GM21526 (cell line): Measurements from ENCODE around the gene SDK1.

Source experiments
- ATAC-seq: cut with Tn5 transposase; IDR thresholded peaks from one replicate; pipeline ENCODE4 v1.9.1; 2021; ENCODE audit warnings: moderate library complexity; ENCODE audit not compliant: unreplicated experiment, low FRiP score

SDK1 gene

DNA sequence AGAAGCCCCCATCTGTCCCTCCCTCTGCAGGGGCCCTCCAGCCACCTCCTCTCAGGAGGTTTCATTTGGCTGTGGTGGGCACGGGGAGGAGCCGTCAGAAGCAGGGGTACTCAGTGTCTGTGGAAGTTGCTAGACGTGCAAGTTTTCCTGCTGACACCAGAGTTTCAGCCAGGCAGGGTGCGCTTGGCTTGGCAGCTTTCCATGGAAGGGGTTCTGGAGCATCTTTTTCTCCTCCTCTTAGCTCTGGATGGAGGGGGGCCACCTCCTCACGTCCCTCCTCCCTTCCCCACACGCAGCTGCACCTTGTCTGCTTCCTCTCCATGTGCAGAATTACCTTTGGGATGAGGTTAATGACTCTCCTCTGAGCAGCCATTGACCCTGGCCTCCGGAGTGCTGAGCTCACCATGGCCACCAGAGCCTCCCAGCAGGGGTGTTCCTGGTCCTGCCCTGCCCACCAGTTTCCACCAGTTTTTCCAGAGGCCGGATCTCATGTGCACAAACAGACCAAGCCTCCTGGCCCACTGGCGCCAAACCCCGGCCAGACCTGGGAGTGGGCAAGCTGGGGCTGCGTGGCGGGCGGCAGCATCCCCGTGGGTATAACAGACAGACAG is 801.3 kb downstream of the SDK1 start:
- ATAC-seq, result no peak

DNA sequence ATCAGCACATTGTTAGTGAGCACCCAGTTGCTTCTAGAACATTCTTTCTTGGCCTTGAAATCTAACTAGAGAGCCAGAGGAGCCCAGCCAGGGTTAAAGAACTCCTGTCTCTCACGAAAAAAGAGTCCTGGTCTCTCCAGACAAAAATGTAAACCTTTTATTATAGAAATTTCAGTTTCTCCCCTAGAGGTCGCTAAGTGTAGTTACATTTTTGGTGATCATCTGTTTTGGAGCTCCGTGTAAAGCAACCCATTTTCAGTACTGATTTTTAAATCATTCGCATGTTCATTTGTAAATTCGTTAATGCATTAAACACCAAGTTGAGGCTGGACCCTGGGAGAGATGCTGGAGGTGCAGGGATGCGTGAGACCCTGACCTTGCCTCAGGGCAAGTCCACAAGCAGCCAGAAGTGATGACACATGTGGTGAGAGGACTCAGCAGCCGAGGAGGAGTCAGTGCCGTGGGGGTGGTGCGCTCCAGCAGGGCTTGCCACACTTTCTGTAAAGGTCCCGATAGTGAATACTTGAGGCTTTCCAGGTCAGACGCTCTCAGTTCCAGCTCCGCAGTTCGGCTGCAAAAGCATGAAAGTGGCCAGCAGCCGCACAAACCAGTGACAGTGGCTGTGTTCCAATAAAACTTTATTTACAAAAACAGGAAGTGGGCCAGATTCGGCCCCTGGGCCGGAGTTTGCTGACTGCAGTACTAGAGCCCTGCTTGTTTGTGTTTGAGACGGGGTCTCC is 802.5 kb downstream of the SDK1 start:
- ATAC-seq, result no peak

DNA sequence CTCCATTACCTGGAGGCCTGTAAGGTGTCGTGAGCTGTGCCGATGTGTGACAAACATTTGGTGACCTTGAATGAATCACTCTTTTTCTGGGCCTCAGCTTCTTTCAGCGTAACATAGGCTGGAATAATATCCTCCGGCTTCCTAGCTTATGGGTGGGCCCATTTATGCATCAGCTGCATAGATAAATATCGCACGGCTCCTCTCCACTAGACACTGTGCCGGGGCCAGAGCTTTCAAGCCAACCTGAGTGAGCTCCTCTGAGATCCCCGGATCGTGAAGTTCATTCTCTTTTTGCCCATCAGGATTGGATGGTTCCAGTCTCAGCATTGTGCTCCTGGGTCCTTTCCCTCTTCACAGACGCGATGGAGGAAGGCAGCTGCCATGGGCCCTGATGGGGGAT is 806.8 kb downstream of the SDK1 start:
- ATAC-seq, result no peak

DNA sequence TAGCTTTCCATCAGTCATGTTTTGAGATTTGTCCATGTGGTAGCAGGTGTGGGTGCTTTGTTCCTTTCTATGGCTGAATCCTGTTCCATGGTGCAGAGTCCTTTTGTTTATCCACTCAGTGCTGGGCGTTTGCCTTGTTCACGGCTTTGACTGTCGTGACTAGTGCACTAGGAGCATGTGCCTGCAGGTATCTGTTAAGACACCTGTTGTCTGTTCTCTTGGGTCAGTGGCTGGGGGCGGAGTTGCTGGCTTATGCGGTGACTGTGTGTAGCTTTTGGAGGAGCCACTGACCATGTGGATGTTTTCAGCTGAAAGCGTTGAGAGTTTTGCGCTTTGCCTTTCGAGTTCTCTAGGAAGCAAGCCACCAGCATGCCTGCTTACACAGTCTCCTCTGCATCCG is 807.9 kb downstream of the SDK1 start:
- ATAC-seq, result no peak

DNA sequence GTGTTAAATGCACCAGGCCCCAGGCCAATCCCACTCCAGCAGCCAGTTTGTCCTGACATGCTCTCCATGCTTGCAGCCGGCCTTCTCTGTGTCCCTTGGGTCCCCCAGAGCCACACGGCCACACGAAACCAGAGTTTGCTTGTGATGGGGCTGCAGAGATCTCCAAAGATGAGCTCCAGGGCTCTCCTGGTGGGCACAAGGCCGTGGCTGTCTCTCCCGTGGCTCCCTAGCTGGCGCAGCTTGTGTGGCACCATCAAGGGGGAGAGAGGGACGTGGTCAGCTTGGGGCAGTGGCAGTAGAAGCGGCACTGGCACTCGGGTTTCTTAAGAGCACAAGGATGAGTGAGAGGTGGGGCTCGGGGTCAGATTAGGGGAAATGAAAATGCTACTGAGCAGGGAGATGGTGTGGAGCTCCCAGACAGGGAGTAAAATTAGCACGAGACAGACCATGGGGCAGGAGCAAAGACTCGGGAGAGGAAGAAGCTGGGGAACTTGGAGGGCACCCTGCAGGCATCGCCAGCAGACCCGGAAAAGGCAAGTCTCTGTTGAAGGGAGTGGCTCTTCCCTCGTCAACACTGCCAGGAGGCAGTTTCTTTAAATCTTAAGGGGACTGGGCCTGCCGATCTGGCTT is 808.5 kb downstream of the SDK1 start:
- no peak for ATAC-seq

DNA sequence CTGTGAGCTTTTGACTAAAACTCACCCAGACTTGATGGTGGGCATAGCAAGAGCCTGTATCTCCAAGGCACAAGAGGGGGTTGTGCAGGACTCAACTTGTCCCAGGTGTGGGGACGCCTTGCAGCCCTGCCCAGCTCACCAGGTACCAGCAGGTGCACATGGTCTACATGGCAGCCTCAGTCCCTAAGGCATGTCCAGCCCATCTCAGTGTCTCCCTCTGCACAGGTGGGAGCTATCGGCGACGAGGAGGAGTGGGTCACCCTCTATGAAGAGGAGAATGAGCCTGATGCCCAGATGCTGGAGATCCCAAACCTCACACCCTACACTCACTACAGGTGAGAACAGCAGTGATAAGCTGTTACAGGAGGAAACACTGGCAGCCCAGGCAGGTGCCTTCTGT is 809.4 kb downstream of the SDK1 start:
- ATAC-seq, result no peak

DNA sequence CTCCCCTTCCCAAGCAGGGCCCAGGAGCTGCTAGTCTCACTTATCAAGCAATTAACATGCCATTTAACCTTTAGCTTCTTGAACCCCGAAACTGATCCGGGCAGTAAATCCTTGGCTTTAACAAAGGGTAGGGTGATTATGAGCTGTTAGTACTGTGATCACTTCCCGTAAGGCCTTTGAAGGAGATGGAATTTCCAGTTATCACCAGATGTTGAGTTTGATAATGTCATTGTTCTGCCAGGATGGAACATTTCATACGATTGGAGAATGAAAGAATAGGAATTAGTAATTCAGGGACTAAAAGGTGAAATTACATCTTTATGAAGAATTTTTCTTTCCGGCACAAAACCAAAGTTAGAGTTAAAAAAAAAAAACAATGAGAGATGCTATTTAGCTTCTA is 810.1 kb downstream of the SDK1 start:
- ATAC-seq, result no peak

DNA sequence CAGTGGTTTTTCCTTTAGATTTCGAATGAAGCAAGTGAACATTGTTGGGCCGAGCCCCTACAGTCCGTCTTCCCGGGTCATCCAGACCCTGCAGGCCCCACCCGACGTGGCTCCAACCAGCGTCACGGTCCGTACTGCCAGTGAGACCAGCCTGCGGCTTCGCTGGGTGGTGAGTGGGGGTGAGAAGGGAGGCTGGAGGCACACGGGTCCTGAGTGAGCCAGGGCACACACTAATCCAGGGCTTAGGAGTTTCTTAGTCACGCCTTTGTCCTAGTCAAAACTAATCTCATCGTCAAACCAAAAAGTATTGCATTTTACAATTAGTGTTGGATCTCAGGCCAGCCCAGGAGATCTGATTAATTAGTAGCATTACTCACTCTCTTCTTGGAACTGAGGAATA is 812.2 kb downstream of the SDK1 start:
- ATAC-seq, result no peak

DNA sequence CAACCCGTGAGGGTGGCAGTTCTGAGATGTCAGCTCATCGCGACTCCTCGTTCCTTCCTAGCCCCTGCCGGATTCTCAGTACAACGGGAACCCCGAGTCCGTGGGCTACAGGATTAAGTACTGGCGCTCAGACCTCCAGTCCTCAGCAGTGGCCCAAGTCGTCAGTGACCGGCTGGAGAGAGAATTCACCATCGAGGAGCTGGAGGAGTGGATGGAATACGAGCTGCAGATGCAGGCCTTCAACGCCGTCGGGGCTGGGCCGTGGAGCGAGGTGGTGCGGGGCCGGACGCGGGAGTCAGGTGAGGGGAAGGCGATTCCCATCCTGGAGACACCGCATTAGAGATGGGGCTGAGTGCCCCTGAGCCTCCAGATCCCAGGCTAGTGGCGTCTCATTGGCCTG is 812.9 kb downstream of the SDK1 start:
- no peak for ATAC-seq

DNA sequence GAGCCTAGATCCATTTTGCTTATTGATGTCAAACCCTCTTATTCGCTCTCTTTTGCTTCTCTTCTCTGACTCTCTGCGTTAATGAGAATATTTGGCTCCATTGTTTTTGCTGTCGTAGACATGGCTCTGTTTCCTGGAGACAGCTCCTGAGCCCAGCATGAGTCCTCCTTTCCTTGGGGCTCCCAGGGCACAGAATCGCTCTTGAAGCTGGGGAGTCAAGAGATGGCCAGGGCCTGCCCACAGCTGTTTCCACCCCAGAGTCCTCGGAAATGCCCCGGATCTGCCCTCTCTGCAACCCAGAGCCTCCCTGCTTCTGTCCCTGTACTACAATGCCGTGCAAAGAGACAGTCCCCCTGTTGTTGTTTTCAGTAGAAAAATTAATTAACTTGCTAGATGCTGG is 814.4 kb downstream of the SDK1 start:
- ATAC-seq, result no peak

DNA sequence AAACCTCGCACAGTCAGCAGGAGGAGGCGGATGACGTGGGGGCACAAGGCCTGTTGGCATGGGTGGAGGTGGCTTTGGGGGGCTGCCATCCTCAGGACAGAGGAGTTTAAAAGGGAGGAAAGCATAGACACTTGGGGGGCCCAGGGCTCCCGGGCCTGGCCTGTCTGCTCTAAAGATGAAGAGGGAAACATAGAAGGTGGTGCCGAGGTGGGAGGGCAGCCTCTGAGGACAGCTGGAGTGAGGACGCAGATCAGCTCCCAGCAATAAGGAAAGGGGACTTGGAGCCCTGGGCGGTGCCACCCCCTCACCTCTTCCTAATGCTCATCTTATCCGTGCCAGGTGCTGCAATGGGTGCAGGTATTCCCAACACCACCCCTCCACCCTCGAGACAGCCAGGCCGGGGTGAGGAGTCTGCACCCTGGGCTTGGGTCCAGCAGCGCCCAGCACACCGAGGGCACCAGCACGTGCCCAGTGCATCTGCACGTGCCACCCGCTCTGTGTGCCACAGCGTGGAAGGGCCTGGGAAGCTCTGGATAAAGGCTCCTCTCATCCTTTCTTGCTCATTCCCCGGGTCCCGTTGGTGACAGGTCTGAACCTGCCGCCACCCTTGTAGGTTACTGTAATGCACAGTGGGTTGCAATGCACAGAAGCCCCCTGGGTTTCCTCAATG is 815.0 kb downstream of the SDK1 start:
- no peak for ATAC-seq

DNA sequence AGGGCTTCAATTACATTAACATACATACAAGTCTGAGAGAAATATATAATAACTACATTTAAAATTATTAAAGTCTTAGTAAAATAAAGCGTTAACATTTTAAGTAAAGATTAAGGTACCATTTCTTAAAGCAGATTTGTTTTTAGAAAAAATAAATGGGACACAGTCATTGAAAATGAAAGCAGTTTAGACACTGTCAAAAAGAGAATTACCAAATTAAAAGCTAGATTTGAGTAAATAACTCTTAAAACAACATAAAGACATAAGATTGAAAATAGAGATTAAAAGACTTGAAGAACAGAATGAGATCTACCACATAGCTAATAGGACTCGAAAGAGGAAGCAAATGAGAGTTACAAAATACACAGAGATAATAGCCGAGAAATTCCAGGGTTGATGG is 818.8 kb downstream of the SDK1 start:
- ATAC-seq, result no peak

DNA sequence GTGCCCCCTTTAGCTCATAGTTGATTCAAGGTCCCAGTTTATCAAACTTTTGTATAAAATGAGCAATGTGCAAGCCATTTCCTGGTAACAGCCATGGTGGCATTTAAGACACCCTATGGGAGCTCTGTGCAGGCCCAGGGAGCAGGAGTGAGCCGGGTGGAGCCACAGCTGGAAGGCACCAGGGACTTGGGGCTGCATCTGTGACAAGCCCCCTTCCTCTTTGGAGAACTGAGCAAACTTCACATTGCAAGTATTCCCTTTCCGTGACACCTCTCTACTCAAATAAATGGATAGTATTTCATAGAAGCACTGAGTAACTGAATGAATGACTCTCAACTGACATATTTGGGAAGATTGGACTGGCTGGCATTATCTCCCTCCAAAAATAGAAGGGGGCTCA is 822.3 kb downstream of the SDK1 start:
- no peak for ATAC-seq

DNA sequence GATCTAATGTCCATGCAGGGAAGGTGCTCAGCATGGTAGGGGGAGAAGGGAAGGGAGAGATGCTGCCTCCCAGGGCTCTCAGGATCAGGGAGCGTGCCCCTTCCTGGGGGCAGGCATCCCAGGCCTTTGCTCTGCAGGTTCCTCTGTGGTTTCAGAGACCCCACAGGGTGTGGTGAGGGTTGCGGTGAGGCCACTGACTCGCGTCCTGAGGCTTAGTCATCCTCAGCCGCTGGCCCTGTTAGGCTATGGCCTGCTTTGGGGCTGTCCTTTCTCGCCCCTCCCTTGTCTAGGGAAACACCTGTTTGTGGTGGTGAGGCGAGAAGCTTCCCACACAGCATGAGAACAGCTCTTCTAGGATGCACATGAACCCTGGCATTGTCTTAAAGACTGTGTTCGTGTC is 822.8 kb downstream of the SDK1 start:
- ATAC-seq, result no peak

DNA sequence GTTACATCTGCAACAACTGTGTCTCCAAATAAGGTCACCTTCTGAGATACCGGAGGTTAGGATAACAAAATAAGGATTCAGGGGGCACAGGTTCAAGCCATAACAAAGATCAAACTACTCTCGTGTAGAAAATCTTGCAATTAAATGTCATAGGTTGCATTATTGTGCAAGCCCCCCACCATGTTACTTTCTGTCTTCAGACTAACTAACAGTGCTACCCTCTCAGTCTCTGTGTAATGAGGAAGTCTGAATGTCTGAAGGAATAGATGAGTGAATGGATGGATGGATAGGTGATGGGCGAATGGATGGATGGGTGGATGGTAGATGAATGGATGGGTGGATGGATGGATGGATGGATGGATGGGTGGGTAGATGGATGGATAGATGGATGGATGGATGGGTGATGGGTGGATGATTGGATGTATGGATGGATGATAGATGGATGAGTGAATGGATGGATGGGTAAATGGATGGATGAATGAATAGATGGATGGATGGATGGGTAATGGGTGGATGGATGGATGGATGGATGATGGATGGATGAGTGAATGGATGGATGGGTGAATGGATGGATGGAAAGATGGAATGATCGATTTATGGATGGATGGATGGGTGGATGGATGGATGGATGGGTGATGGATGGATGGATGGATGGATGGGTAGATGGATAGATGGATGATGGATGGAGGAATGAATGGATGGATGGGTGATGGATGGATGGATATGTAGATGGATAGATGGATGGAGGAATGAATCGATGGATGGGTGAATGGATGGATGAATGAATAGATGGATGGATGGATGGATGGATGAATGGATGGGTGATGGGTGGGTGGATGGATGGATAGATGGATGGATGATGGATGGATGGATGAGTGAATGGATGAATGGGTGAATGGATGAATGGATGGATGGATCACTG is 823.8 kb downstream of the SDK1 start:
- no peak for ATAC-seq

DNA sequence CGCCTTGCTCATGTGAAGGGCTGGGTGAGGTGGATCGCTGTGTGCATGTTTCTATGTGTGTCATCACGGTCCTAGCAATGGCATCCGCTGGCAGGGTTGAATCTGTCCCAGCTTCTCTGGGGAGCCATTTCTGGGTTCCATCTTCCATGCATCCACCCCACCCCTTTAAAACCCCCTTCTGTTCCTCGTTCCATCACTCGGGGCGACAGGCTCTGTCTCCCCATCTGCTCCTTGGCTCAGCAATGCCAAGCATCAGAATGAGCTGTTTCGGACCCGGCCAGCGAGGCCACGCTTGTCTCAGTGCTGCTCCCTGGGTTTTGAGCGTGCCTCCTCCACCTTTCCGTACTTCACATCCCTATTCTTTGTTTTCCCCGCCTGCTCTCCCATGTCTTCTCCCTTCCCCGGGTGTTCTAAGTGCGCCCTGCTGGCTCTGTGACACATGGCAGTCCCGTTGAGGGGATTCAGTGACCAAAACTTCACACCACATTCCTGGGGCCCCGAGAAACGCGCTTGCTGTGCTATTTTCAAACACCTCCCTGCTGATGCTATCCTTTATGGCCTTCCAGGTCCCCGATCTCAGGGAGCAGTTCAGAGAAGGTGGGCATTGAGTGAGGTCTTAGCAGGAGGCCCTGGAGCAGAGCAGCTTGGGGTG is 827.0 kb downstream of the SDK1 start:
- ATAC-seq, result no peak

DNA sequence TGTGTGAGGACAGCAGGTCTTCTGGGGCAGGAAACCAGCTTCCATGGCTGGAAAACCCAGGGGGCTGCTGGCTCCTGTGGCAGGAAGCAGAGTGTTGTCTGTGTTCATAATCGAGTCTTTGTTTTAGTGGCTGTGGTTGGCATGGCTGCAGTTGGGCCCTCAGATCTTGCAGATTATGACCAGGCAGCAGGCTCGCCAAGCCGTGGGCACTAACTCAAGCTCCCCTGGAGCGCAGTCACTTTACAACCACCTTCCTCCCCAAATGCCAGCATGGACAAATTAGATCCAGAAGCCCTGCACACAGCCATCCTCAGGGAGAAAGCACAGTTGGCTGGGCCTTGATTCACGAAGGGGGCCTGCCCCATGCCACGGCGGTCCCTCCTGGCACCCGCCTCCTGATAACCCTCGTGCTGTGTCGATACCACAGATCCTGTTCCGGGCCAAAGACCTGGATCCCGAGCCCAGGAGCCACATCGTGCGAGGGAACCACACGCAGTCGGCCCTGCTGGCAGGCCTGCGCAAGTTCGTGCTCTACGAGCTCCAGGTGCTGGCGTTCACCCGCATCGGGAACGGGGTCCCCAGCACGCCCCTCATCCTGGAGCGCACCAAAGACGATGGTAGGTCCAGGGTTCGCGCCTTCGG is 828.5 kb downstream of the SDK1 start:
- no peak for ATAC-seq

DNA sequence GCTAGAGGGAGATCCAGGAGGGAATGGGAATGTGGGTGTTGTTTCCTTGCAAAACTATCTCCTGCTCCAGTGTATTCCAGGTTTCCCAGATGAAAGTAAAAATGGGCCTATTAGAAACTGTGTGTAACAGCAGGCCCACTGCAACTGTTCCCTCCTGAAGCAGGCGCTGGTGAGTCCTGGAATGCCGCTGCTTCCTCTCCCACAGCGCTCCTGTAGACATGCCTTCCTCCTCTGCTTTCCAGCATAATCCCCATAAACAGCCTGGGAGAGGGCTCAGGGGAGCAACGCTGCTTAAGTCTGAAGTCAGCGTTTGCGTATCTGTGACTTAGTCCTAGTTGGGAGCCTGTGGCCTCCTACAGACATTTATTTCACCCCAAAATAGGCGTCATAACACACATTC is 830.0 kb downstream of the SDK1 start:
- no peak for ATAC-seq

DNA sequence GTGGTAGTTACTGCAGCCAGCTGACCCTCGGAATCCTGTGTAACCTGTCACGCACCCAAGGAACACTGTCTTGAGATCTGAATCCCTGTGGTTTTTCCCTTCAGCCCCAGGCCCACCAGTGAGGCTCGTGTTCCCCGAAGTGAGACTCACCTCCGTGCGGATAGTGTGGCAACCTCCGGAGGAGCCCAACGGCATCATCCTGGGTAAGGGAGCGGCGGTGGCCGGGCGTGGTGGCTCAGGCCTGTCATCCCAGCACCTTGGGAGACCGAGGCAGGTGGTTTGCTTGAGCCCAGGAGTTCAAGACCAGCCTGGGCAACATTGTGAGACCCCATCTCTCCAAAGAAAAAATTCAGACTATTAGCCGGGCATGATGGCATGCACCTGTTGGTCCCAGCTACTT is 831.2 kb downstream of the SDK1 start:
- no peak for ATAC-seq
